MG63 (cell line): ENCODE results near the gene MRAP. TPM values are rescaled to one million over a fixed set of nuclear protein-coding genes. Genes with fewer than 3 reads are reported as not detected.
A peak's percentile ranks its signal among the peaks of the same experiment; 100 is the strongest.
"Not testable (repeated sequence)": the region's sequence is repeated elsewhere in the genome, so short reads cannot be mapped to it uniquely, and the experiment has no call there.

Source experiments
- DNase-seq: peaks from one replicate; pipeline ENCODE4 v3.0.0-alpha.2; 2020
- H3K27me3 ChIP-seq: fragments of 250-450 bp; sonication (Bioruptor Pico); 2 replicates; pipeline ENCODE4 v1.5.1; 2020; ENCODE audit warnings: mild to moderate bottlenecking, moderate library complexity
- H3K36me3 ChIP-seq: fragments of 250-450 bp; sonication (Bioruptor Pico); 2 replicates; pipeline ENCODE4 v1.5.1; 2020; ENCODE audit warnings: mild to moderate bottlenecking, moderate library complexity
- H3K4me3 ChIP-seq: fragments of 250-450 bp; sonication (Bioruptor Pico); 2 replicates; pipeline ENCODE4 v1.5.1; 2020; ENCODE audit warnings: mild to moderate bottlenecking, moderate library complexity
- H3K9me3 ChIP-seq: fragments of 250-450 bp; sonication (Bioruptor Pico); 2 replicates; pipeline ENCODE4 v1.5.1; 2020; ENCODE audit warnings: mild to moderate bottlenecking, moderate library complexity
- total RNA-seq: library from RNA; depleted of rRNA; stranded (reverse); fragments of >200 nt; shearing (Covaris generic); gene quantifications from 2 replicates; pipeline ENCODE4 v1.2.3, GENCODE V29; 2014; ENCODE audit warnings: low replicate concordance; rRNA removed

MRAP gene
- not detected in 2 replicates for total RNA-seq

DNA sequence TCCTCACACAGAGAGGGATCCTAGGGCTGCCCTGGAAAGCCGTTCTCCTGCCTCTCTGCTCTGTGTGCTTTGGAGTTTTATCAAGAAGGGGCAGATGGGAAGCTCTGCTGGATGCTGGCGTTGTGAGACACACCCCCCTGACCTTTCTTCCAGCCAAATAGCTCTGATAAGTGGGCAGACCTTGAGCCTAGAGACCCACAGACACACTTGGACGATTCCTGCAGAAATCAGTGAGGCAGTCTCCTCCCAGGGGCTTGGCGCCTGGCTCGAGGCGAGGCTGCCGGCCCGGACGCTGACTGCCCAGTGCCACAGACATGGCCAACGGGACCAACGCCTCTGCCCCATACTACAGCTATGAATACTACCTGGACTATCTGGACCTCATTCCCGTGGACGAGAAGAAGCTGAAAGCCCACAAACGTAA is at the start of gene MRAP:
TSS of gene MRAP (plus strand) at position 198 of the 424 bp plus-strand sequence. CDS start at position 315, 117 bp downstream.
- Histone ChIP-seq H3K9me3 (no peaks in the 10 kb centered on the region), H3K36me3 (peaks cover 11% of the 10 kb centered on the region), H3K4me3 (no peak within 1 kb of the TSS), H3K27me3 (no peaks in the 10 kb centered on the region)
- DNase-seq, result no peak

GRCh38 chr21:32249511-32250280 is 49.0 kb upstream of the MRAP start:
- DNase-seq, result no peak
- no peaks in the 10 kb centered on the region for H3K27me3 ChIP-seq
- H3K9me3 ChIP-seq, result no peaks in the 10 kb centered on the region
- no peaks in the 10 kb centered on the region for H3K36me3 ChIP-seq
- H3K4me3 ChIP-seq, result no peak overlapping the region

GRCh38 chr21:32252136-32252535 is 46.5 kb upstream of the MRAP start:
- H3K27me3 ChIP-seq, result no peaks in the 10 kb centered on the region
- H3K4me3 ChIP-seq, result no peak overlapping the region
- H3K9me3 ChIP-seq, result no peaks in the 10 kb centered on the region
- DNase-seq, result no peak
- H3K36me3 ChIP-seq, result no peaks in the 10 kb centered on the region

DNA sequence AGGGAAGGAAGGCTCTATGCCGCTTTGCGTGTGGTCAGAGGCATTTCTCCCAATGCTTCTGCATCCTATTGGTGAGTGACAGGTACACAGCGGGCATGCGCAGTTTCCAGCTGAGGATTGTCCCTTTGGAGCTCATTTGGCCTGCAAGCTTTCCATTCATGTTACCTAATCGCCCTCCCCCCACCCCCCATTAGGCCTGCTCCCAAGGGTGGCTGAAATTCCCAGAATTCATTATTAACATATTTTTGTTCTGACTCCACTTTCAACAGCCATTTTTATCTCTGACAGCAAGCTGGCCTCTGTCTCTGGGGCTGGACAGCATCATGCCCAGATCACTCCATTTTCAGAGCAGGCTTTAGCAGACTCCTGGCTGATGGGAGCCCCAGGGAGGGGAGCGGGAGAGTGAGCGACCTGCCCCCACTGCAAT is 45.4 kb upstream of the MRAP start:
- H3K9me3 ChIP-seq, result no peaks in the 10 kb centered on the region

GRCh38 chr21:32256251-32256650 is 42.4 kb upstream of the MRAP start:
- no peak for DNase-seq
- H3K9me3 ChIP-seq, result no peaks in the 10 kb centered on the region
- no peaks in the 10 kb centered on the region for H3K36me3 ChIP-seq
- no peak overlapping the region for H3K4me3 ChIP-seq
- no peaks in the 10 kb centered on the region for H3K27me3 ChIP-seq

More for the DNA sequence above, 45.4 kb upstream of the MRAP start:
- DNase-seq, result no peak
- no peaks in the 10 kb centered on the region for H3K36me3 ChIP-seq
- H3K27me3 ChIP-seq, result no peaks in the 10 kb centered on the region
- no peak overlapping the region for H3K4me3 ChIP-seq

DNA sequence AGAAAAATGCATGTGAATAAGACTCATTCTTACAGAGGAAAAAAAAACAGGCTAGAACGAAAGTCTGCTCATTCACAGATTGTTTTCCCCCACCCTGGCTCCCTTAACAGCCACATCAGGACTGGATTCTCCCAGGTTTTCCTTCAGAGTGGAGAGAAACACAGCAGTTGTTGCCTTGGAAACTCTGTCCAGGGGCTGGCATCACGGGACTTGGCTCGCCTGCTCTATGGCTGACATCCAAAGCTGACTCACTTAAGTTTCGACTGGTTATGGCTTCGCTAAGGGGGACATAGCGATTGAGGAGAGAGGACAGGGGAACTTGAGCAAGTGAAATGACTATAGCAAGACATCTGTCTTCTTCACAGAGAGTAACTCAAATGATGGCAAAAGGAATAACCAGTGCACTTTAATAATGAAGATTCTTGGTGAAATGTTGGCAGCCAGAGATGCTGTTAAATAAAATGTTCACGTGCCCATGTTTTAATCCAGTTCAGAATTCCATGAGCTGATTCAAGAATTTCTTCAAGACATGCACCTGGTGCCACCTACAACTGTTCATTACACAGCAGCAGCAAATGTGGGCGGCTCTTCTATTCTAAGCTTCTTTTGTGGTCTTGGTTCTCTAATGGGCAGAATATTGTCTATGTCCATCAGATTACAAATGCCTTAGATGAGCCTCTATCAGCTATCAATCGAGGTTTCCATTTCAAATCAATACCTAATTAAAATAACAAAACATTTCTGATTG is 41.6 kb upstream of the MRAP start:
- Histone ChIP-seq H3K27me3 (no peaks in the 10 kb centered on the region), H3K9me3 (no peaks in the 10 kb centered on the region), H3K4me3 (no peak overlapping the region), H3K36me3 (no peaks in the 10 kb centered on the region)
- DNase-seq, result peak; percentile 76

DNA sequence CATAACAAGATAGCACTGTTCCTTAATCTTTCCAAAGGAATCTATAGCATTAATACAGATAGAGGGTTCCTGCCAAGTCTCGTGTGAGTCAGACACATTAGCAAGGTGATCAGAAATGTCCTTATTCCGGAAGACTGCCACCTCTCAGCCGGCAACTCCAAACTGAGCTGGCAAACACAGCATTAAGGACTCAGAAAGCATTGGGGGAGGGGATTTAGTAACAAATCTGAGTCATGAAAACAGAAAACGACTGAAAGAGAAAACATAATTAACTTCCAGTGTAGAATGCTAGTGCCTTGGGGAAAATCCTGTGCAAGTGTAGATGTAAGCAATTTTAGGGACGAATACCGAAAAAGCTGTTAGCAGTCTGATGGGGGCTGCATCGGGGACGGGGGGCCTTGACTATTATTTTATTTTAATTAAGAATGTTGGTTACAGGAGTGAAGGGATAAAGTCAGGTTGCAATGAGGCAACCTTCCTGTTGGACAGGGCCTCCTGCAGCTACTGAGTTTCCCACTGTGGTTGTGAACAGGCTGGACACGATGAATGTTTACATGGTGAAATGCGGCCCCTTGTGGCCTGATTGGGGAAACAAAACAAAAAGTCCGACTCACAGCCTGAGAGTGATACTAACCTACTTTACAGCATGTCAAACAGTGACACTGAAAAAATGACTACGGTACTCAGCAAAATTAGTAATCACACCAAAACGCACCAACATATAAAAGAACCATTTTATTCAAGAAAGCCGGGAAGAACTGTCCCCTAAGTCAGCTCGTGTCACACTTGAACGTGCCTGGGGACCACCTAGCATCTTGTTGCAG is 40.5 kb upstream of the MRAP start:
- H3K27me3 ChIP-seq, result no peaks in the 10 kb centered on the region
- no peaks in the 10 kb centered on the region for H3K36me3 ChIP-seq
- H3K9me3 ChIP-seq, result no peaks in the 10 kb centered on the region
- peak; percentile 64 for DNase-seq
- no peak overlapping the region for H3K4me3 ChIP-seq

- H3K4me3 ChIP-seq, DNase-seq, H3K9me3 ChIP-seq, H3K27me3 ChIP-seq, H3K36me3 ChIP-seq: not testable (repeated sequence)
These were observed 39.9 kb upstream of the MRAP start for GRCh38 chr21:32258786-32259048.

DNA sequence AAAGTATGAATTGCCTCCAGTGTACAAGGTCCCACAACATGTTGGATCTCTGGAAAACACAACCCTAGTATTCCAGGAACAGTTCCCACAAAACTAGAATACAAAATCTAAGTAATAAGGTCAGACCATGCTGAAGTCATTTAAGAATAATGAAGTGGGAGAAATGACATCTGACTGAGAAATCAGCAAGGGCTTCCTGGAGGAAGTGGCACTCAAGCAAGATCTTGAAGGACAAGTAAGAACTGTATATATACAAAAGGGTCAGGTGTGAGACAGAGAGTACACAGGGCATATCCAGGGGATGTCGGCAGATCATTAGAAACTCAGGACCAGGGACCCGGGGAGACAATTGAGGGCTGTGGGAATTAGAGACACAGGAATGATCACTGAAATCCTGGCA is 38.5 kb upstream of the MRAP start:
- H3K9me3 ChIP-seq, result no peaks in the 10 kb centered on the region
- no peak overlapping the region for H3K4me3 ChIP-seq
- no peak for DNase-seq
- no peaks in the 10 kb centered on the region for H3K27me3 ChIP-seq
- H3K36me3 ChIP-seq, result no peaks in the 10 kb centered on the region

DNA sequence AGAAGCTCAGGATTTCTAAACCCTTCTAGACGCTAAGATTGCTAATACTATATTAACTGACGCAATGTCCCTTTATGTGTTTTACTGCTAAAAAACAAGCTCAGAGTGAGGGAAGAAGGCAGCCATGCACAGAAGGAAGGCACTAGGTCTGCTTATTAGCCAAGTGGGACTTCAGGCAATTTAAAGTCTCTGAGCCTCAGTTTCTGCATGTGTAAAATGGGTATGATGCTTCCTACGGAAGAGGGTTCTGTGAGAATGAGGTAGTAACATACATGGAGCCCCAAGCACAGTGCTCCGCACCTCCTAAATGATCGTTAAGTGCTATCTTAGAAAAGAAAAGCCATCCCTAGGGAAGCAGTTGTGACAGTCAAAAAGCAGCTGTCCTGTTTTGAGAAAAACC is 36.7 kb upstream of the MRAP start:
- Histone ChIP-seq H3K9me3 (no peaks in the 10 kb centered on the region), H3K27me3 (no peaks in the 10 kb centered on the region), H3K4me3 (no peak overlapping the region), H3K36me3 (peaks cover 5% of the 10 kb centered on the region)
- no peak for DNase-seq

- H3K4me3 ChIP-seq, H3K27me3 ChIP-seq, H3K9me3 ChIP-seq, DNase-seq: not testable (repeated sequence)
- H3K36me3 ChIP-seq, result peaks cover 16% of the 10 kb centered on the region
These were observed 33.3 kb upstream of the MRAP start for GRCh38 chr21:32265321-32265720.

- no peak for DNase-seq
- Histone ChIP-seq H3K4me3 (no peak overlapping the region), H3K36me3 (peaks cover 22% of the 10 kb centered on the region)
These were observed 27.9 kb upstream of the MRAP start for GRCh38 chr21:32270748-32271147.

GRCh38 chr21:32276671-32277070 is 22.0 kb upstream of the MRAP start:
- DNase-seq, result no peak
- no peak overlapping the region for H3K4me3 ChIP-seq
- H3K36me3 ChIP-seq, result peaks cover 3% of the 10 kb centered on the region
- H3K9me3 ChIP-seq, result no peaks in the 10 kb centered on the region
- no peaks in the 10 kb centered on the region for H3K27me3 ChIP-seq

More at GRCh38 chr21:32270748-32271147, 27.9 kb upstream of the MRAP start:
- H3K9me3 ChIP-seq, result no peaks in the 10 kb centered on the region
- no peaks in the 10 kb centered on the region for H3K27me3 ChIP-seq

- no peak for DNase-seq
- H3K9me3 ChIP-seq, result no peaks in the 10 kb centered on the region
- H3K27me3 ChIP-seq, result no peaks in the 10 kb centered on the region
- H3K4me3 ChIP-seq, result peak overlapping the region; percentile 84
- peaks cover 3% of the 10 kb centered on the region for H3K36me3 ChIP-seq
These were observed 20.6 kb upstream of the MRAP start for GRCh38 chr21:32278103-32278502.

GRCh38 chr21:32278518-32279376 is 19.9 kb upstream of the MRAP start, which contains the start of gene MIS18A:
Gene MIS18A (minus strand): TSS chr21:32279049. CDS start chr21:32279014, 35 bp downstream.
- Histone ChIP-seq H3K27me3 (no peaks in the 10 kb centered on the region), H3K36me3 (no peaks in the 10 kb centered on the region; the same call in none of the 2 replicates), H3K9me3 (no peaks in the 10 kb centered on the region), H3K4me3 (peak within 1 kb of the TSS; percentile 84)
- peak; percentile 92 for DNase-seq

GRCh38 chr21:32279377-32279680 is 19.3 kb upstream of the MRAP start:
- DNase-seq, result no peak
- Histone ChIP-seq H3K9me3 (no peaks in the 10 kb centered on the region), H3K4me3 (peak overlapping the region; percentile 84), H3K36me3 (no peaks in the 10 kb centered on the region; the same call in none of the 2 replicates), H3K27me3 (no peaks in the 10 kb centered on the region)
